ENCODE results near the gene DPYSL3.

DNA sequence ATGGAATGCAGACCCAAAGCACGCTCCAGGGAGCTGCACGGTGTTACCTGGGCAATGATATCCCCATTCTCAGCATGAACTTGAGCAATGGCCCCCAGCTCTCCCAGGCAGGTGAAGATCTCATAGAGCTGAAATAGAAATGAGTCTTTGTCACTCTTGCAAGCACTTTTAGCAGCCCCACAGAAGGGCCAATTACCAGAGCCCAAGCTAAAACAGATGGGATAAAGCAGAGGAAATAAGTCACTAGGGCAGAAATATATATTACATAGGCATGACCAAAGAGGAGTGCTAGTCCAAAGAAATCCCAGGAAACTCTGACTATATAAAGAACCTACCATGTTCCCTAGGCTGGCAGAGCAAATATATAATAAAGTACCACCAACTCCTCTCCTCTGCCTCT lies 97.3 kb downstream of the DPYSL3 start:
- TF ChIP-seq, protein P1, sequence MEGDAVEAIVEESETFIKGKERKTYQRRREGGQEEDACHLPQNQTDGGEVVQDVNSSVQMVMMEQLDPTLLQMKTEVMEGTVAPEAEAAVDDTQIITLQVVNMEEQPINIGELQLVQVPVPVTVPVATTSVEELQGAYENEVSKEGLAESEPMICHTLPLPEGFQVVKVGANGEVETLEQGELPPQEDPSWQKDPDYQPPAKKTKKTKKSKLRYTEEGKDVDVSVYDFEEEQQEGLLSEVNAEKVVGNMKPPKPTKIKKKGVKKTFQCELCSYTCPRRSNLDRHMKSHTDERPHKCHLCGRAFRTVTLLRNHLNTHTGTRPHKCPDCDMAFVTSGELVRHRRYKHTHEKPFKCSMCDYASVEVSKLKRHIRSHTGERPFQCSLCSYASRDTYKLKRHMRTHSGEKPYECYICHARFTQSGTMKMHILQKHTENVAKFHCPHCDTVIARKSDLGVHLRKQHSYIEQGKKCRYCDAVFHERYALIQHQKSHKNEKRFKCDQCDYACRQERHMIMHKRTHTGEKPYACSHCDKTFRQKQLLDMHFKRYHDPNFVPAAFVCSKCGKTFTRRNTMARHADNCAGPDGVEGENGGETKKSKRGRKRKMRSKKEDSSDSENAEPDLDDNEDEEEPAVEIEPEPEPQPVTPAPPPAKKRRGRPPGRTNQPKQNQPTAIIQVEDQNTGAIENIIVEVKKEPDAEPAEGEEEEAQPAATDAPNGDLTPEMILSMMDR (IDR thresholded peaks at IDR 0.05 in 2 of 3, conservative IDR thresholded peaks at IDR 0.05 in 1 of 3; ENCODE audit: borderline replicate concordance in 1 of 3, insufficient read depth in 1 of 3, low read depth in 2 of 3, low read length in 2 of 3) = no peak
- TF ChIP-seq CEBPB (IDR thresholded peaks at IDR 0.05; ENCODE audit: low read depth) = no peak
- TF ChIP-seq ATF3 (IDR thresholded peaks at IDR 0.05) = no peak
- TF ChIP-seq POLR2A (IDR thresholded peaks at IDR 0.05; ENCODE audit: borderline replicate concordance, extremely low read depth, insufficient read depth, insufficient read length) = no peak
- no peak for TF ChIP-seq ELF1 (IDR thresholded peaks at IDR 0.05; ENCODE audit: borderline replicate concordance, low read depth)
- no peak for TF ChIP-seq SIN3A (IDR thresholded peaks at IDR 0.05; ENCODE audit: low read depth)
